T-helper 1 cell treated with Interleukin-12 subunit alpha and Interleukin-12 subunit beta and Interleukin-4 antibody, amounts not matched to agents 30 μg/mL and 1 μg/mL, for 36 hours (primary cell): ENCODE results near the gene THSD4.

Experiments
- H3K27ac Mint-ChIP-seq: one replicate; pipeline ENCODE4 v1.8.0; 2021; ENCODE audit warnings: mild to moderate bottlenecking, mixed read lengths
- H3K27me3 Mint-ChIP-seq: one replicate; pipeline ENCODE4 v1.8.0; 2021; ENCODE audit warnings: low read depth, mixed read lengths
- H3K36me3 Mint-ChIP-seq: one replicate; pipeline ENCODE4 v1.8.0; 2021; ENCODE audit warnings: low read depth, mixed read lengths
- H3K4me1 Mint-ChIP-seq: one replicate; pipeline ENCODE4 v1.8.0; 2021; ENCODE audit warnings: low read depth, mixed read lengths
- H3K4me3 Mint-ChIP-seq: one replicate; pipeline ENCODE4 v1.8.0; 2021; ENCODE audit warnings: mild to moderate bottlenecking, moderate library complexity, mixed read lengths
- H3K9me3 Mint-ChIP-seq: one replicate; pipeline ENCODE4 v1.8.0; 2021; ENCODE audit warnings: mixed read lengths

Gene THSD4

GRCh38 chr15:71760852-71761251 lies 645.6 kb downstream of the THSD4 start:
- Mint-ChIP-seq H3K9me3 (peaks cover 14% of the 10 kb centered on the region), H3K36me3 (no peaks in the 10 kb centered on the region), H3K4me3 (no peak overlapping the region)

GRCh38 chr15:71761649-71762048 lies 646.4 kb downstream of the THSD4 start:
- no peak overlapping the region for H3K4me3 Mint-ChIP-seq
- no peaks in the 10 kb centered on the region for H3K27me3 Mint-ChIP-seq
- H3K27ac Mint-ChIP-seq, result no peak overlapping the region
- H3K36me3 Mint-ChIP-seq, result no peaks in the 10 kb centered on the region
- H3K4me1 Mint-ChIP-seq, result no peaks in the 10 kb centered on the region
- peaks cover 14% of the 10 kb centered on the region for H3K9me3 Mint-ChIP-seq

More at GRCh38 chr15:71760852-71761251, 645.6 kb downstream of the THSD4 start:
- no peak overlapping the region for H3K27ac Mint-ChIP-seq
- no peaks in the 10 kb centered on the region for H3K4me1 Mint-ChIP-seq
- peaks cover 4% of the 10 kb centered on the region for H3K27me3 Mint-ChIP-seq

GRCh38 chr15:71768184-71768583 lies 652.9 kb downstream of the THSD4 start:
- Mint-ChIP-seq H3K36me3 (no peaks in the 10 kb centered on the region), H3K4me1 (no peaks in the 10 kb centered on the region), H3K9me3 (no peaks in the 10 kb centered on the region), H3K27ac (no peak overlapping the region), H3K4me3 (no peak overlapping the region), H3K27me3 (peaks cover 7% of the 10 kb centered on the region)

- Mint-ChIP-seq H3K27ac (no peak overlapping the region), H3K27me3 (peaks cover 7% of the 10 kb centered on the region), H3K4me3 (no peak overlapping the region), H3K36me3 (no peaks in the 10 kb centered on the region), H3K9me3 (no peaks in the 10 kb centered on the region), H3K4me1 (no peaks in the 10 kb centered on the region)
Observed at GRCh38 chr15:71773206-71773859, 658.1 kb downstream of the THSD4 start.

- H3K4me3 Mint-ChIP-seq, result no peak overlapping the region
- H3K4me1 Mint-ChIP-seq, result peaks cover 9% of the 10 kb centered on the region
- no peaks in the 10 kb centered on the region for H3K9me3 Mint-ChIP-seq
- H3K36me3 Mint-ChIP-seq, result no peaks in the 10 kb centered on the region
- H3K27me3 Mint-ChIP-seq, result peaks cover 11% of the 10 kb centered on the region
- H3K27ac Mint-ChIP-seq, result no peak overlapping the region
Observed at GRCh38 chr15:71775856-71776255, 660.6 kb downstream of the THSD4 start.

GRCh38 chr15:71776304-71776703 lies 661.0 kb downstream of the THSD4 start:
- Mint-ChIP-seq H3K27me3 (peaks cover 12% of the 10 kb centered on the region), H3K4me3 (no peak overlapping the region), H3K36me3 (no peaks in the 10 kb centered on the region), H3K4me1 (peaks cover 13% of the 10 kb centered on the region), H3K9me3 (no peaks in the 10 kb centered on the region), H3K27ac (no peak overlapping the region)

- peaks cover 15% of the 10 kb centered on the region for H3K27me3 Mint-ChIP-seq
- H3K4me1 Mint-ChIP-seq, result peaks cover 17% of the 10 kb centered on the region
- no peaks in the 10 kb centered on the region for H3K36me3 Mint-ChIP-seq
- H3K9me3 Mint-ChIP-seq, result no peaks in the 10 kb centered on the region
- no peak overlapping the region for H3K27ac Mint-ChIP-seq
- H3K4me3 Mint-ChIP-seq, result no peak overlapping the region
Observed at GRCh38 chr15:71777216-71777943, 662.1 kb downstream of the THSD4 start.

- H3K4me3 Mint-ChIP-seq, result no peak overlapping the region
- no peaks in the 10 kb centered on the region for H3K36me3 Mint-ChIP-seq
- H3K9me3 Mint-ChIP-seq, result no peaks in the 10 kb centered on the region
- no peak overlapping the region for H3K27ac Mint-ChIP-seq
- peaks cover 15% of the 10 kb centered on the region for H3K27me3 Mint-ChIP-seq
- peaks cover 17% of the 10 kb centered on the region for H3K4me1 Mint-ChIP-seq
Observed at GRCh38 chr15:71779073-71779797, 664.0 kb downstream of the THSD4 start.

- H3K27ac Mint-ChIP-seq, result peak overlapping the region; percentile 32
- H3K4me3 Mint-ChIP-seq, result peak overlapping the region; percentile 29
- H3K36me3 Mint-ChIP-seq, result no peaks in the 10 kb centered on the region
- no peaks in the 10 kb centered on the region for H3K9me3 Mint-ChIP-seq
- H3K4me1 Mint-ChIP-seq, result peaks cover 17% of the 10 kb centered on the region
- peaks cover 22% of the 10 kb centered on the region for H3K27me3 Mint-ChIP-seq
Observed at GRCh38 chr15:71780115-71780976, 665.1 kb downstream of the THSD4 start.

GRCh38 chr15:71781179-71781964 lies 666.1 kb downstream of the THSD4 start:
- Mint-ChIP-seq H3K27me3 (peaks cover 27% of the 10 kb centered on the region), H3K4me3 (peak overlapping the region; percentile 37), H3K9me3 (no peaks in the 10 kb centered on the region), H3K27ac (peak overlapping the region; percentile 62), H3K36me3 (no peaks in the 10 kb centered on the region), H3K4me1 (peaks cover 17% of the 10 kb centered on the region)

- H3K4me3 Mint-ChIP-seq, result no peak overlapping the region
- no peak overlapping the region for H3K27ac Mint-ChIP-seq
- no peaks in the 10 kb centered on the region for H3K9me3 Mint-ChIP-seq
- no peaks in the 10 kb centered on the region for H3K36me3 Mint-ChIP-seq
- H3K4me1 Mint-ChIP-seq, result peaks cover 17% of the 10 kb centered on the region
- H3K27me3 Mint-ChIP-seq, result peaks cover 27% of the 10 kb centered on the region
Observed at GRCh38 chr15:71781965-71782265, 666.6 kb downstream of the THSD4 start.

- H3K27me3 Mint-ChIP-seq, result peaks cover 27% of the 10 kb centered on the region
- H3K4me3 Mint-ChIP-seq, result no peak overlapping the region
- H3K27ac Mint-ChIP-seq, result no peak overlapping the region
- no peaks in the 10 kb centered on the region for H3K9me3 Mint-ChIP-seq
- H3K36me3 Mint-ChIP-seq, result no peaks in the 10 kb centered on the region
- peaks cover 17% of the 10 kb centered on the region for H3K4me1 Mint-ChIP-seq
Observed at GRCh38 chr15:71782422-71783165, 667.3 kb downstream of the THSD4 start.

- Mint-ChIP-seq H3K4me1 (peaks cover 17% of the 10 kb centered on the region), H3K9me3 (no peaks in the 10 kb centered on the region), H3K27me3 (peaks cover 27% of the 10 kb centered on the region), H3K36me3 (no peaks in the 10 kb centered on the region), H3K27ac (no peak overlapping the region), H3K4me3 (no peak overlapping the region)
Observed at GRCh38 chr15:71784719-71785118, 669.4 kb downstream of the THSD4 start.
